Posterior cingulate gyrus (tissue), 11 donors: ENCODE measurements around the gene RHEX.

Experiments used
- DNase-seq, 10 donors: peaks; one replicate each; pipeline versions ENCODE4 v3.0.0 to v3.0.0-alpha.2; 2020 to 2021; ENCODE audit warnings: mixed read lengths in 3 of 10
- intact Hi-C: fragments of 100-400 bp; cut with DNase I; formaldehyde crosslinking; loops from one replicate; pipeline ENCODE4 v1.15.1; 2023

Gene RHEX

DNA sequence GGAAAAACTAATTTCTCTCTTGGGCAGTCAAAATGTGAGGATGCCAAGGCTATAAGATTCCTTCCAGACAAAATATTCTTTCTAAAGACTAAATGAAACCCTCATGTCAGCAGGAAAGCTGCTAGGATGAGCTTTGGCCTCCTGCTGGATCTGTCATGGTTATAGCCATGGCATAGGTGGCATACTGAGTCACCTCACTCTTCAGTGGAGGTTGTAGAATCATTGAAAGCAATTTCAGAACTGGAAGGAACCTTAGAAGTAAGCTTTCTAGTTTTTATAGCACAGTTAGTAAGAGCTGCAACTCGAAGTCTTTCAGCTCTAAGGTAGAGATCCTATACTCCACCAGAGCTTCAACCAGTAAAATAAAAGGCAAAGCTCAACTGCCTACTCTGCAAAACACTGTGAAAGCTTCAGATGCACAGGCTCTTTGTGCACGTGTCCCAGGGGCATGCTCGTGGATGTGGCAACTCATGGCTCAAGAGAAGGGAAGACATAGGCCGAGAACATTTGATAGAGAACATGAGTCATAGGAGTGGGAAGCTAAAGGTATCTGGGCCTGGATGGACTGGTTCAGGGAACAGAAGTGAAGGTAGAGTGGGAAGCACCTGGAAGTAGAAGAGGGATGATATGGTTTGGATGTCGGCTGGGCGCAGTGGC lies 58.4 kb downstream of the RHEX start:
- DNase-seq = no peak
- intact Hi-C loops = no loop called here

DNA sequence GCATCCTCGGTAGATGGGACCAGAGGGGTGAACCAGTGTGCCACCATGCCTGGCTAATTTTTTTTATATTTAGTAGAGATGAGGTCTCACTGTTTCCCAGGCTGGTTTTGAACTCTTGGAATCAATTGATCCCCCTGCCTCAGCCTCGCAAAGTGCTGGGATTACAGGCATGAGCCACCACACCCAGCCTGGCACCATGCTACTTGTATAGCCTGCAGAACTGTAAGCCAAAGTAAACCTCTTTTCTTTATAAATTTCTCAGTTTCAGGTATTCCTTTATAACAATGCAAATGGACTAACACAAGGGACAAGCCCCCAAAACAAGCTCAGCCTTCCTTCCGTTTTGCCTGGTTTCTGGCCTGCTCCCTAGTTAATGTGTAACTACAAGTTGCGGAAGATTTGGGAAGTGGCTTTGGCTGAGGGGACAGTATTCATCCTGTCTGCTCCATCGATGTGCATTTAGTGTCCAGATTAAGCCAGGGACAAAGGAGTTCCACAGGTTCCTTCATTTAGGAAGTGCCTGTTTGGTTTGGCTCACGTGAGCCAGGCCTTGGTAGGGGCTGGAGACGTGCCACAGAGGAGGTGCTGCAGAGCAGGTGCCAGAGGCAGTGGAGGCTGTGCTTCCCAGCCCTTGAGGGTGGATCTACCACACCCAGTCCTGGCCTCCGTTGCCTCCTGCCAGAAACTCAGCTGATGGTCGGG lies 59.8 kb downstream of the RHEX start:
- intact Hi-C loops = no loop called here

DNA sequence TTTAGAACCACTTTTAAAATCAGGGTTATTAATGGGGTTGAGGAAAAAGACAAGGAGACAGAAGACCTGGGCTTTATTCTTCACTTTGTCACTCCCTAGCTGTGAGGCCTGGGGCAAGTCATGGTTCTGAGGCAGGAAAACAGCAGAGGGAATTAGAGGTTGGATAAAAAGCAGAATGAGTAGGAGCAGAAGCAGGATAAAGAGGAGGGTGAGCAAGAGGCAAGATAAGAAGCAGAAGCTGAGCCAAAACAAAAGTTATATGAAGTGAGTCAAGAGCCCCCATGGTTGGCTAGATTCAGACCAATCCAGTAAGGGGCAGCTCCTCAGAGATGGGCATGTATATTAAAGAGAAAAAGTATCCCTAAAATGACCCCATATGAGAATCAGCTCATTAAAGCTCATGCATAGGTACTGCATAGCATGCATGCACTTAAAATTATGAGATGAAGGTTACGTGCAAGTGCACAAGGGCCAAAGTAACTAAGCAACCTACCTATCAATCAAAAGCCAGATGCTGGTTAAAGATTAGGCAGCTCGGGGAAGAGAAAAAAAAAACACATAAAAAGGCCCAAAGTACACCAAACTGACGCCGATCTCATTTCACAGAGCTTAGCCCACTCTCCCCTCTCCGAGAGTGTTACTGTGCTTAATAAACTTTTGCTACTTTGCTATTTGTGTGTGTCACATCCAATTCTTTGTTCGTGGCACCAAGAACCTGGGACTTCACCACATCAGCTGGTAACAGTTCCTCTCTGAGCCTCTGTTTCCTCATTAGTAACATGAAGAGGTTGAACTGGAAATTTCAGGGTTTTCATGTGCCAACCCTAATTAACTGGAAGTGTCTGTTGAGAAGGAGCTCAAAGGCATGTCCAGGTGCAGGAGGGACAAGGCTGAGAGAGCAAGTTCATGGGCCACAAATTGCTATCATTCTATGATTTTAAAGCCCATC lies 62.0 kb downstream of the RHEX start:
- no peak for DNase-seq
- intact Hi-C loops = no loop called here

More for the DNA sequence above, 59.8 kb downstream of the RHEX start:
- DNase-seq = no peak

DNA sequence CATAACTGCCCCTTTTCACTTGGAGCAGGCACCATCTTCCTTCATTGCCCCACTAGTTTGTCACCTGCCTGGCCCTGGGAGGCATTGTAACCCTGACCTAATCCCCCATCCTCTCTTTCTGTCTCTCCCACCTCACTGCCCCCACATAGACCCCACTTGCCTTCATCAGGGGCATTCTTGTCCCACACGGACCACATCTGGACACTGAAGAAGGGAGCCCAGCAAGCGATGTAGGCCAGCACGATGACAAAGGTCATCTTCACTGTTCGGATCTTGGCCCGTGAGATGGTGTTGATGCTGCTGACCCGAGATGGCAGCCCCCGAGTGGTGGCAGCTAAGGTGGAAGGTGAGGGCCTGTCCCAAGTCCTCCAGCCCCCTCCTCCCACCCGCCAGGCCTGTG lies 62.8 kb downstream of the RHEX start:
- intact Hi-C loops = no loop called here

DNA sequence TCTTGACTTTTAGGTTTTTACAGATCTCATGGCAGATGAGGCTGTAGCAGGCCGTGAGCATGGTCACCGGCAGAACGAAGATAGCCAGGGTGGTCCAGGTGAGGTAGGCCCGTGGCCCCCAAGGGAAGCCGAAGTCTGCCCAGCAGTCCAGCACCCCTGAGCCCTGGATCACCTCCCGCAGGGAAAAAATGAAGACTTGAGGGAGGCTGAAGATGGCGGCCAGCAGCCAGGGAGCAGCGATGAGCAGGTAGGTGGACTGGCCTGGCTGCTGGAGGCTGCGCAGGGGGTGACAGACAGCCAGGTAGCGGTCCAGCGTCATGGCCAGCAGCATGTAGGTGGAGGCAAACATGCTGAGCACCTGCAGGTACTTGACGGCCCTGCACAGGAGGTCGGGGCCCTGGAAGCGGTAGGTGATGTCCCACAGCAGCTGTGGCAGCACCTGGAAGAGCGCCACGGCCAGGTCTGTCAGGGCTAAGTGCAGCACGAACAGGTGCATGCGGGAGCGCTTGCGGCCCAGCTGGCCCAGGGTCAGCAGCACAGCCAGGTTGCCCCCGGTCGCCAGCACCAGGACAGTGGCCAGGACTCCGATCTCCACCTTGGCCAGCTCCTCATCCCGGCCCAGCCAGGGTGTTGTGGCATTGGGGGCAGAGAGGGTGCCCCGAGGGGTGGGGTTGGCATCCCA lies 63.4 kb downstream of the RHEX start:
- DNase-seq = no peak
- intact Hi-C loops = no loop called here

More for the DNA sequence above, 62.8 kb downstream of the RHEX start:
- DNase-seq = no peak

DNA sequence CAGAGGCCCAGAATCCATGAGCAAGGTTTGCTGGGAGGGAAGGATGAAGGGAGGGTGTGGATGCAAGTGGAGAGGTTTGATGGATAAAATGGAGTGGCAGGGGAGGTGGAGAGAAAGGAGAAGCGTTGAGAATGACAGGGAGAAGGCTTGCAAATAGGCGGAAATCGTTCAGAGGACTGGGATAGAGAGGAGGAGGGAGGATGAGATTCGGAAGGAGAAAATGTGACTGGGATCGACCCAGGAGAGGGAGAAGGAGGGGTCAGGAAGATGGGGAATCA lies 63.8 kb downstream of the RHEX start:
- intact Hi-C loops = no loop called here
- DNase-seq = no peak

DNA sequence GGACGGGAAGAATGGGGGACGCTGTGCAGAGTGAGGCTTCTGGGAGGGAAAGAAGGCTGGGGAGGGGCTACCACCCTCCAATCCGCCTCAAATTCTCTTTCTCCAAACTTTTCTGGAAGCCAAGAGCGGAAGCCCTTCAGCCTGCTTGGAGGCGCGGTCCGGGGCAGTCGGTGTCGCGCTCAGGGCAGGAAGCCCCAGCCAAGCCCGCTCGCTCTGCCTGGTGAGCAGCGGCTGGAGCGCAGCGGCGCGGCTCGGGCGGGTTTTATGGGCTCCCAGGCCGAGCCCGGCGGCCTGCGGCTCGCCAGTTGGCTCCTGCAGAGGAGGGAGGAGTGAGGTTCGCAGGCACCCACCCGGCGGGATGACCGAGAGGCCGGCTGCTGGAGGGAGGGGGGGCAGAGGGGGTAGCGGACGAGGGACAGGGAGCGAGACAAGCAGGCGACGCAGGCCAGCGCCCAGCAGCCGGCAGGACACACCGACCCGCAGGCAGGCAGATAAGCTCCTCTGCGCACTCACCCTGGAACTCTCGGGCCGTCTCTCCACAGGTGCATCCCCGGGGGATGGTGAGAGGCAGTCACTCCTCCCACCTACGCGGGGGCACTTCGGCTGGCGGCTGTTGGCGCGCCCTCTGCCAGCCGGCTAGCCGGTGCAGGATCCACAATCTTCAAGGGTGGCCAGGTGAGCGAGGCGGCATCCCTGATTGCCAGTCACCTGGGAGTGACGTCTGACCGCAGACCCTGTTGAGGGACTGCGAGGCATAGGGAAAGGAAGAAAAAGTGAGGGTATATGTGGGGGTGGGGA lies 64.4 kb downstream of the RHEX start, which contains the start of gene AVPR1B:
Gene AVPR1B (minus strand): TSS at position 238 of the 798 bp plus-strand sequence. CDS start 498 bp downstream, outside the sequence.
- intact Hi-C loops = no loop called here
- peak in 8 of 10 donors; percentile 20 to 91 (median 30) for DNase-seq

DNA sequence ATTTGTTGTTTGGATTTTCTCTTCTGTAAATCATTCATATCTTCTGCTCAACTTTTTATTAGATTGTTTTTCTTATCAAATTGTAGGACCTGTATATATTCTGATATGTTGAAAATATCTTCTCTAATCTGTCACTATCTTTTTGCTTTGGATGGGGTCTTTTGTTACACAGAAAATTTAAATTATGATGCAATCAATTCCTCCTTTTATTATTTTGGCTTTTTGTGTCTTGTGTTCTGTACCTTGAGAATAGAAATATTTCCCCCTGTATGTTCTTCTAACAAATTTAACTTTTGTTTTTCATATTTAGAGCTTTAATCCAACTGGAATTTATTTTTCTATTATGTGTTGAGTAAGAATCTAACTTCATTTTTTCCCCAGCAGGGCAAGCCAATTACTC lies 67.4 kb downstream of the RHEX start:
- intact Hi-C loops = no loop called here
- no peak for DNase-seq

DNA sequence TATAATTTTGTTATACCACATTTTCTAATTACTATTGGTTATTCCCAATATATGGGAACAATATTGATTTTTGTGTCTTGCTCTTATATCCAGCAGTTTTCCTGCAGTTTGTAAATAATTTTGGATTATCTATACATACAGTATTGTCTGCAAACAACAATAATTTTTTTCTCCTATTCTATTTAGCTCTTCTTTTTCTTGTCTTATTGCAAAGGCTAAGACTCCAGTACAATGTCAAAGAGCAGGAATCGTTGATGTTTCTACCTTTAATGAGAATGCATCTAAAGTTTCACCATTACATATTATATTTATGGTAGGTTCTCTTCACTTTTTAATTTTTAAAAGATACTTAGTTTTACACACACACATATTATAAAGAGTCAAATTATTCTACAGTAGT lies 68.3 kb downstream of the RHEX start:
- DNase-seq = no peak
- intact Hi-C loops = no loop called here

DNA sequence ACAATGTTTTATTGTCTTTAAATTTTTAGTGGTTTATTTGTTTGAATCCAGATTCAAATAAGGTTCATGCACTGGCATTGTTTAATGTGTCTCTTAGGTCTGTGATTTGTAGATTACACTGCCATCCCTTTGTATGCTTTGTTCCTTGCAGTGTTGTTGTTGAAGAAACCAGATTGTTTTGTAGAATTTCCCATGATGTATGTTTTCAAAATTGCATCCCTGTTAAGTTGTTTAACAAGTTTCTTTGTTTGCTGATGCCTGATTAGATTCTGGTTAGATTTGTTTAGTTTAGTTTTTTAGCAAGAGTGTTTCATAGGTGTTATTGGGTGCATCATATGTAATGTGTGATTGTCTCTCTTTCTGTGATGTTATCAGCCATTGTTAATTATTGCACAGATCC lies 69.7 kb downstream of the RHEX start:
- DNase-seq = no peak
- intact Hi-C loops = no loop called here

DNA sequence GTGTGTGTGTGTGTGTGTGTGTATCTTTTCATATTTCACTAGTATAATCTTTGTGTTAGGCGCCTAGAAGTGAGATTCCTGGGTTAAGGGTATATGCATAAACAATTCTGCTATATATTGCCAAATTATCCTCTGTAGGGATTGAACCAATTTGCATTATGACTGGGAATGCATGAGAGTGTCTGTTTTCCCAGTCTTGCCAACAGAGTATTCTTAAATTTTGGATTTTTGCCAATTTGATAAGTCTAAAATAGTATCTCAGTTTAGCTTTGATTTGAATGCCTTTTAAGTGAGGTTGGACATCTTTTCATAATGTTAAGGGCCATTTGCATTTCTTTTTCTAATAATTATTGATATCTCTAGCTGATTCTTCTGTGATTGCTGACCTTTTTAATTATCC lies 72.4 kb downstream of the RHEX start:
- no peak for DNase-seq
- intact Hi-C loops = no loop called here

DNA sequence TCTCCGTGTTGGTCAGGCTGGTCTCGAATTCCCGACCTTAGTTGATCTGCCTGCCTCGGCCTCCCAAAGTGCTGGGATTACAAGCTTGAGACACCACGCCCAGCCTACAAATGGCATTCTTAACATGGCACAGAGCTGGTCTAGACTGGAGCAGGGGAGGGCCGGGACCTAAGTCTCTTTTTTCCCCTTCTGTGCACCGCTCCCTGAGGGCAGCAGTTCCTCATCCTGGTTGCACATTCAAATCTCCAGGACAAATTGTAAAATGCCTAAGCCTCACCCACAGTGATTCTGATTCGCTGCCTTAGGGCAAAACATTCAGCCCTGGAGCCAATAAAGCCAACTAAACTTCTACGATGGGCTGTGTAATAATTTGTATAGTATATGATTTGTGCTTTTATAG lies 74.4 kb downstream of the RHEX start:
- no peak for DNase-seq
- intact Hi-C loops = no loop called here

DNA sequence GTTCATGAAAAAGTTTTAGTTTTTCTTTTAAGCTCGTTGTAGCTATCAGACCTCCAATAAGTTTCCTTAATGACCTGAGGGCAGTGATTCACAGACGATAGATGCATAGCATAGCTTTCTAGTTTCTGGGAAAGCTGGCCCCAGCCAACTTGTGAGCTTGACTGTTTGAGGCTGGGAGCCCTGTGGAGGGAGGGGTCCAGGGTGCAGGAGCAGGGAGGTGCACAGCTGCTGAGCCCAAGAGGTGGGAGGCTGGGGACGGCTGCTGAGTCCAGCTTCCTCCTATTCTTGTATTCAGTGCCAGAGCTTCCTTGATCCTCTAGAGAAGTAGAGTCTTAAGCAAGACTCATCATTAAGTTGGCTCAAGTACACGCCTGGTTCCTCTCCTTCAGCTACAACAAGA lies 75.2 kb downstream of the RHEX start:
- no peak for DNase-seq
- intact Hi-C loops = no loop called here

DNA sequence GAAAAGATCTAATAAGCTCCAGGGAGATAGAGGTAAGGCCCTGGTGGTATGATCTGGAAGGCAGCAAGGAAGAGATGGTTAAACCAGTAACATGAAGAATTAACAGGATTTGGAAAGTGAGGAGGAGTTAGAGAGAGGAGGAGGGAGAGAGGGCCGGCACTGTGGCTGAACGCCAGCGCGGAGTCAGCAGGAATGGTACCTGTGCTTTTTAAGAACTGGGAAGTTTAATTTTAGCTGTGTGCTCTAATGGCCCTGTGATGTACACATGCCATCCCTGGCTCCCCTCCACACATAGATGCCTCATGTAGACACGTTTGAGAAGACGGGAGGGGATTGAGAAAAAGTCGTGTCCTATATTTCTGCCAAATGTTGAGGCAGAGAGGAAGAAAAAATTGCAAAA lies 78.1 kb downstream of the RHEX start:
- intact Hi-C loops = no loop called here
- DNase-seq = no peak

DNA sequence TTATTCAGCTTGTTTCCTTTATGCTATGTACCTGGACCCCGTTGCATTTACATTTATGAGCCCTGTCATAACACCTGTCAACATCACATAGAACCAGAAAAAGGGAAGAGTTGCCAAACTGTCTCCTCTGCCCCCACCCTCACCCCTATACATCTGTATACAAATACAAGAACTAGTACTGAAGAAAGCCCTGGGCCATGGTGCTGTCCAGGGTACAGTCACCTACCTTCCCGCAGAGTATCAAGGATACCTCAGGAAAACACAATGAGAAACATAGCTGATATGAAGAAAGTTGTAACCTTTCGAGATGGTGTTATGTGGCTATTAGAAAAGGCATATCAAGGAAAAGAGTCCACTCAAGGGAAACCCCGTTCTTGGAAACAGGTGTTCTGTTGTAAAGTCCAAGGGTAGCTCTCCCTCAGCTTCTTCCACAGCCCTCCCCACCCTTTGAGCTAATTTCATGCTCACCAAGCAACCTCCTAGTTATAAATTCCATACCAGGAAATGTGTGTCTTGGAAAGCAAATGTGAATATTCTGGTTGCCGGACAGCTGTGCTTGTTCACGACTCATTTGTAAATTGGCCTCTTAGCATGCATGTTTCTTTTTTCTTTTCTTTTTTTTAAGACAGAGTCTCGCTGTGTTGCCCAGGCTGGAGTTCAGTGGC lies 80.9 kb downstream of the RHEX start:
- intact Hi-C loops = no loop called here
- DNase-seq = no peak

DNA sequence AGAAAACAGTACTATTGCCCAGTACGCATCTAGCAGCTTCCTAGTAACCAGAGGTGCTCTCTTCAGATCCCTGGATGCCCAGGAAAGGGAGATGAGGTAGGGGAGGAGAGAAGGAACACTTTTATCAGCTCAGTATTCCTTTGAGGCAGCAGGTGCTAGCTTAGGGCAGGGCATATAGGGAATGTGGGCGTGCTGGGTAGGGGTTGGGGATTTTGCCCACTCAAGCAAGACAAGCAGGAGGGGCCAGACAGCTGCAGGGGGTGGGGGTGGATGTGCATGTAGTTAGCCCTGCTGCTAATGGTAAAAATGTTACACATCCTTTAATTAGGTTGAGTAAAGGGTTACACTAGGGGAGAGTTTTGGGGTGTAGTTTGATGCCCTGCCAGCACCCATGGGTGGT lies 82.3 kb downstream of the RHEX start:
- intact Hi-C loops = no loop called here
- DNase-seq = no peak

DNA sequence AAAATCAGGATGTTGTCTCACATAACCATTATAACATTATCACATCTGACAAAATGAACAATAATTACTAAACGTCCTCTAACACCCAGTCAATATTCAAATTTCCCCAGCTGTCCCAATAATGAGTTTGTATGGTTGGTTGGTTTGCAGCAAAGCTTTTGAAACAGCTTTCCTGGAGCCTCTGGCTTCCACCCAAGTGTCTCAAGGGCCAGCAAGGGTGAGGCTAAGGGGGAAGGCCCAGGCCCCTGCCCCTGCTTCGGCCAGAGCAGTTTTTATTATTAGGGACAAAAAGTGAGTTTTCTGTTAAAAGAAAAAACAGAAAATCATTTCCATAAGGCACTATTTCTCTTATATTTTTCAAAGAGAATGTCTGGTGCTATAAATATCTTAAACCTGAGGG lies 83.3 kb downstream of the RHEX start:
- intact Hi-C loops = no loop called here
- no peak for DNase-seq

DNA sequence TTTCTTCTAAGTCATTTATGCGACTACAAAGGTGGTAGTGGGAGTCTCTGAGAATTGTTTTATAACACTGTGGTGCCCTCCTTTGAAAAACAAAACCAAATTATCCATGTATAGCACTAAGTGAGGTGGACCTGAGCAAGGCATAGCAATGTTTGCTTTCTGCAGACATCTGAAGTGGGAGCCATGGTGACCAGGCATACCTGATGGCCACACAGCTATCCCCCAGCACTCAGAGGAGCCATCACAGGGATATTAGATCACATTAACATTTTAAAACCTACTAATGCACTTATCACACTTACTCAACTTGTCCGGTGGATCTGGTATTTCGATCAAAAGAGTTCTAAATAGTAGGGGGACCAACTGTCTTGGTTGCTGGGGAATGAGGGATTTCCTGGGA lies 89.0 kb downstream of the RHEX start:
- no peak for DNase-seq
- intact Hi-C loops = no loop called here

DNA sequence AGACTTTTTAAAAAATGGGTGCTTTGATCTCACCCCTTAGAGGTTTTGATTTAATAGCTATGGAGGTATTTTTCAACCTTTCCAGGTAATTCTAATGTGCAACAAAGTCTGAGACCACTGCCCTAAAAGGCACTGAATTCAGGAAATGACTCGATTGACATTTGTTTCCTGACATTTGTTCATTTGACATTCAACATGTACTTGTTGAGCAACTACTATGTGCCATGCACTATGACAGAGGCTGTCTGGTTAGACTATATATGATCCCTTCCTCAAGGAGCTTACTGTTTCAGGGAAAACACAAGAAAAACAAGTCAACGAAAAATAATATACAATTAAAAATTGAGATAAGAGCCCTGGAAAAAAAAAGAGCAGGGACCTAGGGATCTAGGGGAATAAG lies 89.8 kb downstream of the RHEX start:
- intact Hi-C loops = no loop called here
- DNase-seq = no peak
